AML-193 (cell line): ENCODE results near the gene DIAPH3.
"Not testable (repeated sequence)": the region's sequence is repeated elsewhere in the genome, so short reads cannot be mapped to it uniquely, and the experiment has no call there.

Experiments used
- DNase-seq, 2 experiments: peaks; one replicate each; lab custom pipeline; 2025; lab: John Stamatoyannopoulos, UW

DIAPH3 gene

DNA sequence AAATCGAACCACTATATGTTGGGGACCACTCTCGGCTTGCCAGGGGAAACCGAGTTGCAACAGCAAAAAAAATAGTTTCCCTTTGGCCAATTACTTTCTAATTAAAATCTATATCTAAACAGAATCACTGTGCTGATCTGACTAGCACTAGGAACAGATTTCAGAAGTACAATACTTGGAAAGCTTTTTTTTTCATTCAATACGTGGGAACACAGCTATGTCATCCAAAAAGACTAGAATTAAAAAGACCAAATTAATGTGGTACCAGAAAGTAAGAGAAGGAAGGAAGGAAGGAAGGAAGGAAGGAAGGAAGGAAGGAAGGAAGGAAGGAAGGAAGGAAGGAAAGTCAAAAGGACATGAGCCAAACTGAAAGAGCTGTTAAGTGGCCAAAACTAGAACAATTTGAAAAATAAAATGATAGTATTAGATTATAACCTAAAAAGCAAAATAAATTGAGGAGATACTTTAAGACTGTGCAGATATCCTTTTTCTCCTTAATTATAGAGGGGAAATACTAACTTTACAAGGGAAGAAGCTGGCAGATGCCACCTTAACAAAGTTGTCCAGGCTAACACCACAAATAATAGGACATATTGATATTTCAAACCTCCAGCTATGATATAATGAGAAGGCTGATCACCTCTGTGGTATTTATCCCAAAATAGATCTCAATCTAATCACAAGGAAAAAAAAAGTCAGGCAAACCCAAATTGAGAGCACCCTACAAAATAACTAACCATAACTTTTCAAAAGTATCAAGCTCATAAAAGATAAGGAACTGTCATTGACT, 63.9 kb downstream of the DIAPH3 start:
- no peak for DNase-seq

GRCh38 chr13:60095300-60095699, 68.4 kb downstream of the DIAPH3 start:
- no peak for DNase-seq

- DNase-seq: no peak
Measured at GRCh38 chr13:60094385-60095088, 69.2 kb downstream of the DIAPH3 start.

DNA sequence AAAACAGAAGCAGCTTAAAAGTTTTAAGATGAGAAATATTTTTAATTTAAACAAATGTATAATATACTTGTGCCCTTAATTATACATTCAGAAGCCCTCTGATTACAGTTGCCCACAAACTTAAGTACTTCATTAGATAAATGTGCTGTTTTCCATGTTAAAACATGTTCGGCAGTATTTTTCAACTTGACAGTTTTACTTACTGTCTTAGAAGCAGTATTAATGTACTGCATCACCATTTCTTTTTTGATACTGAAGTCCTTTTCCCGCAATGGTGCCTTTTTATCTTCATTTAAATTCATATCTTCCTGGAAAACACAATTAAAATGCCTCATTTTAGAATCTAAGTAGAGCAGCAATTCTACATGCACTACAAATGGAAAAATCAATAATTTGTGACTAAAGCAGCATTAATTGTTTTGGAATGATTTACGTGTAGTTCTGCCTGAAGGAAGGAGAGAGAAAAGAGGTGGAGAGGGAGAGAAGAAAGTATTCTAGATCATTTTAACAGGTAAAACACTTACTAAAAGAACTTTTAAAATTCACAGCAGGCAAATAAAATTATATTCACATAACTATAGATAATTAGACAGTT, 70.2 kb downstream of the DIAPH3 start:
- DNase-seq: no peak

- DNase-seq: no peak
Measured at GRCh38 chr13:60091573-60091972, 72.2 kb downstream of the DIAPH3 start.

DNA sequence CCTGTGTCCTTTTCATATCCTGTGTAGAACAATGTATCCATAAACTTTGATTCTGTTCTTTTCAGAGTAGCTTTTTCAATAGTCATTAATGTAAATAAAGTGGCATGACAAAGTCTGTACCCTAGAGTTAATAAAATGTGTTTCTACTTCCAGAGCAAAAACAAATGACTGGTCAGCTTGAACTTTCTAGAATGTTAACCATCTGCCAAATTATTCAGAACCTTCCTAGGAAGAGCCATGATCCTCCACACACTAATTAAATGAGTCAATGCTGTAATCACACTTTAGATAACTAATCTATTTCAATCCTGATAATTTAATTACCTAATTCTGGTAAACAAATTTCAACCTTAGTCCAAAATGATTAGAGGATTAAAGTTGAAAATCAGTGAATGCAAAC, 73.2 kb downstream of the DIAPH3 start:
- DNase-seq: no peak

DNA sequence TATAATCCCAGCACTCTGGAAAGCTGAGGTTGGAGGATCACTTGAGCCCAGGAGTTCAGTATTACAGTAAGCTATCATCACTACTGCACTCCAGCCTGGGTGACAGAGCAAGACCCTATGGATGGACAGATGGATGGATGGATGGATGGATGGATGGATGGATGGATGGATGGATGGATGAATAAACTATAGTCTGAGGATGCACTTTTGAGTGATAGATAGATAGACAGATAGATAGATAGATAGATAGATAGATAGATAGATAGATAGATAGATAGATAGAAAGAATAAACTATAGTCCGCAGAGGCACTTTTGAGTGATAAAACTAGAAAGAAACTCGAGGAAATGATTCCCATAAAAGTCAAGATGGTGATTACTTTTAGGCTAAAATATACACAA, 79.9 kb downstream of the DIAPH3 start:
- not testable (repeated sequence) for DNase-seq

DNA sequence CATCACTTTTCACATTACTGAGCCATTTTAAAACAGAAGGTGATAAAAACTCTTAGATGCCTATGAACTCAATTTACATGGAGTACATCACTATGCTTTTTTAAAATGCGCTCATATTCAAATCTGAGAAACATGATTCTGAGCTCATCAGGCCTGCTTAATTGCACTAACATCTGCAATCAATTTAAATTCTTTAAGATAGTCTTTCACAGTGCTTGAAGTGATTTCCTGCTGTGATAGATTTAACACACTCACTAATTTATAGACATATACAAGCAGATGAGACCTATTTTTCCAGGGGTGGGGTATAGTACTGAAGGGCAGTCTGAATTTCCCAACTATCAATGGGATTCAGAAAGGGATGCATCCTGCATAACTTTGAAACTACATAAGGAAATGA, 82.9 kb downstream of the DIAPH3 start:
- no peak for DNase-seq

DNA sequence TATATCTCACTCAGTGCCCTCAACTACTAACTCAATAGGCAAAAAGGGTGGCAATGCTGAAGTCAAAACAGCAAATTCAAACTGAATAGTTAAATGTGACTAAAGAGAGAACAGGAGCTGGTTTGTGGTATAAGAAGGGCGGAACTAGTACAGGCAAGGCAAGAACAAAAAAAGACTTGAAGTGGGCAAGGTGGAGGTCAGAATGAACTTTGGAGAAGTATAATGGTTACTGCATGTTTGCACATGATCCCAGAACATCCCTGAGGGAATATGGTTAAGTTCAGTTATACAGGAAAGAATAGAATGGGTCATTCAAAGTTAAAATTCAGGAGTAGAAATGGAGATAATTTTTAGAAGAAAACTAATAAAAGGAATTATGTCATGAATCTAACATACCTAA, 85.5 kb downstream of the DIAPH3 start:
- no peak for DNase-seq

- no peak for DNase-seq
Measured at GRCh38 chr13:60075850-60076249, 87.9 kb downstream of the DIAPH3 start.

GRCh38 chr13:60074397-60074796, 89.3 kb downstream of the DIAPH3 start:
- DNase-seq: no peak

DNA sequence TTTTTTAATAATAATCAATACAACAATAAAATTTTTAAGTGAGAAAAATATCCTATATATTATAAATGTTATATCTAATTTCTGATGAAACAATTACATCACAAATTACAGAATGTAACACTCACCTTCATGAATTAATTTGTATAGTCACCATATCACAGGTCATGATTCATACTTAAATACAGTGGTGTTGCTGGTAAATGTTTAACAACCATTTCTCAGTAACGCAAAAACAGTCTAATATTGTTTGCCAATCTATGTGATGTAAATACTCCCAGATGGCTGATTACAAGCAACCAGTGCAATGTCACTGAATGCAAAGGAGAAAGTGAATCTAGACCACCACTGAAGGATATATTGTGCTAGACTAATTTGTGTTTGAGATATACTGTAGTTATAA, 97.5 kb downstream of the DIAPH3 start:
- DNase-seq: no peak

- no peak for DNase-seq
Measured at GRCh38 chr13:60062502-60062901, 101.2 kb downstream of the DIAPH3 start.

DNA sequence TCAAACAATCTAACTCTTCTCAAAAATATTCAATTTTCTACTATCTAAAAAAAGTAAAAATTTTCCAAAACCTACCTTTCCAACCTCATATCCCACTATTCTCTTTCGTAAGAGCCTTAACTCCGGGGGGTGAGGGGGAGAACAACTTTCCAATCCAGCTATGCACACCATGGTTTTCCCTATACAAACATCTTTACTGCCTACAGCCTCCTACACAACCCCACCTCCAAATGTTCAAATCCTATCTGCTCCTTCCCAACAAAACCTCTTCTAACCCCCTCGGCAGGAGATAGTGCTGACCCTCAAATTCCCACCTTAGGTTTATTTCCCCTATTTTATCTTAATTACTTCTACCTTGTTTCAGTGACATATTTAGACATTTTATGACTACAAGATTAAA, 102.0 kb downstream of the DIAPH3 start:
- DNase-seq: no peak

GRCh38 chr13:60051754-60052285, 111.9 kb downstream of the DIAPH3 start:
- DNase-seq: no peak

DNA sequence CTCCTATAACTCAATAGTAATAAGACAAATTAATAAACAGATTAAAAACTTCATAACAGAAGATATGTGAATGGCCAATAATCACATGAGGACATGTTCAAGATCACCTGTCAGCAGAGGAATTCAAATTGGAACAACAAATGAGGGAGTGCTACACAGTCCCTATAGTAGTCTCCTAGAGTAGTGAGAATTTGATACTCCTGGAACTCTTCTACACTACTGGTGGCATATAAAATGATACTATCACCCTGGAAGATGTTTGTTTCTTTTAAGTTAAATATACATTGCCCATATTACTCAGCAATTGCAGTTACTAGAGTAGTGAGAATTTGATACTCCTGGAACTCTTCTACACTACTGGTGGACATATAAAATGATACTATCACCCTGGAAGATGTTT, 115.4 kb downstream of the DIAPH3 start:
- DNase-seq: not testable (repeated sequence)

GRCh38 chr13:60047918-60048317, 115.8 kb downstream of the DIAPH3 start:
- no peak for DNase-seq

DNA sequence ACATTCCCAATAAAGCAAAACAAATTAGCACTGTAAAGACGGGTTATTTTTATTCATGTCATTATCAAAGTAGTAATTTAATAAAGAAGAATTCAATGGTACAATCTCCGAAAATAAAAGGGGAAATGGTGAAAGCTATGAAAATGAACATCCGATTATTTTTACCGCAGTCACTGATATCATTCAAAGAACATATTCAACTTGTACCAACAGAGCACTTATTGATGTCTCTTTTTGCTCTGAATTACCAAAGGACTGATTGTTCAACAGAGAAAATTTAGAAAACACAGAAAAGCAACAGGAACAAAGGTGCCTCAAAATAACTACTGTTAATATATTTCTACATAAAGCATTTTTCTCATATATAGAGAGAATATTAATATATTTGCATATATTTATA, 119.4 kb downstream of the DIAPH3 start:
- no peak for DNase-seq

- no peak for DNase-seq
Measured at GRCh38 chr13:60043262-60043661, 120.5 kb downstream of the DIAPH3 start.

DNA sequence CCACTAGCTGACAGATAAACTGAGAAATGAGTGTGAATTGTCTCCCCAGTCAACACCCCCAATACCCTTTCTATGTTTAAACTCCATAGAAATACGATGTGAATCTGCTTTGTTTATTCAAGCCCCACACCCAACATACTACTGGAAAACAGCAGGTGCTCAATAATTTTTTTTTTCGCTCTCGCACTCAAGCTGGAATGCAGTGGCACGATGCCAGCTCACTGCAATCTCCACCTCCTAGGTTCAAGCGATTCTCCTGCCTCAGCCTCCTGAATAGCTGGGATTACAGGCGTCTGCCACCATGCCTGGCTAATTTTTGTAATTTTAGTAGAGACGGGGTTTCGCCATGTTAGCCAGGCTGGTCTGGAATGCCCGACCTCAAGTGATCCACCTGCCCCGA, 123.1 kb downstream of the DIAPH3 start:
- DNase-seq: not testable (repeated sequence)

GRCh38 chr13:60035874-60036273, 127.9 kb downstream of the DIAPH3 start:
- no peak for DNase-seq

- no peak for DNase-seq
Measured at GRCh38 chr13:60032851-60033250, 130.9 kb downstream of the DIAPH3 start.

- DNase-seq: peak in 1 of 2 experiments; percentile 24
Measured at GRCh38 chr13:60028021-60028420, 135.7 kb downstream of the DIAPH3 start.
